ENCODE measurements around the gene SPEM3.
"Not testable (repeated sequence)": the region's sequence is repeated elsewhere in the genome, so short reads cannot be mapped to it uniquely, and the experiment has no call there.

The SPEM3 gene

GRCh38 chr17:7475764-7476422, 47.2 kb downstream of the SPEM3 start:
- DNase-seq = no peak

DNA sequence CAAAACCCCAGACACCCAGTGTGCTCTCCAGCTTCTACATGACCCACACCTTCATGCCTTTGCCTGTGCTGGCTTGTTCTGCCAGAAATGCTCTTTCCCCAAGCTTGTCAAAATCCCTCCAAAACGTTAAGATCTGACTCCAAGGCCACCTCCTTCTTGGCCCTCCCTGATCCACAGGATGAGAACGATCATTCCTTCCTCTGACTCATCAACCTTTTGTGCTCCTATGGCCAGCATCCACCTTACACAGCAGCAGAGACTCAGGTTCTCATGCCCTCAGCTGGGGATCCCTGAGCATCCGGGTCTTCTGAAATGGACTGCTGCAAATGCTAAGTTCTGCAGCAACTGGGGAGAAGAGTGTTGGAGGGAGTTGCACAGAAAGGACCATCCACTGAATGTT, 47.8 kb downstream of the SPEM3 start:
- no peak for DNase-seq

DNA sequence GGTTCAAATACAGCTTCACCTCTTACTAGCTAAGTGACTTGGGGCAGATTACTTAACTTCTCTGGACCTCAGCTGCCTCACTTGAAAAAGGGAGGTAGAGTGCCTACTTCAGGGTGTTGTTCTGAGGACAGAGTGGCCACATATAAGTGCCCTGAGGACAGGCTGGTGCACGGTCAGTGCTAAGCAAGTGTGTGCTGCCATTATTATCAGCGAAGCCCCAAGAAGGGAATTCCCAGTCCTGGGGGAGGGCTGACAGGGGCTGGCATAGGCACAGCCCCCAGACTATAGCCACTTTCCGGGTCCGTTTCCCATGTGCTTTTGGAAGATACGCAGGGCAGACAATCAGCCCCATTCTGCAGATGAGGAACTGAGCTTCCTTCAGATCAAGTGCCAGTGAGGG, 48.3 kb downstream of the SPEM3 start:
- no peak for DNase-seq

DNA sequence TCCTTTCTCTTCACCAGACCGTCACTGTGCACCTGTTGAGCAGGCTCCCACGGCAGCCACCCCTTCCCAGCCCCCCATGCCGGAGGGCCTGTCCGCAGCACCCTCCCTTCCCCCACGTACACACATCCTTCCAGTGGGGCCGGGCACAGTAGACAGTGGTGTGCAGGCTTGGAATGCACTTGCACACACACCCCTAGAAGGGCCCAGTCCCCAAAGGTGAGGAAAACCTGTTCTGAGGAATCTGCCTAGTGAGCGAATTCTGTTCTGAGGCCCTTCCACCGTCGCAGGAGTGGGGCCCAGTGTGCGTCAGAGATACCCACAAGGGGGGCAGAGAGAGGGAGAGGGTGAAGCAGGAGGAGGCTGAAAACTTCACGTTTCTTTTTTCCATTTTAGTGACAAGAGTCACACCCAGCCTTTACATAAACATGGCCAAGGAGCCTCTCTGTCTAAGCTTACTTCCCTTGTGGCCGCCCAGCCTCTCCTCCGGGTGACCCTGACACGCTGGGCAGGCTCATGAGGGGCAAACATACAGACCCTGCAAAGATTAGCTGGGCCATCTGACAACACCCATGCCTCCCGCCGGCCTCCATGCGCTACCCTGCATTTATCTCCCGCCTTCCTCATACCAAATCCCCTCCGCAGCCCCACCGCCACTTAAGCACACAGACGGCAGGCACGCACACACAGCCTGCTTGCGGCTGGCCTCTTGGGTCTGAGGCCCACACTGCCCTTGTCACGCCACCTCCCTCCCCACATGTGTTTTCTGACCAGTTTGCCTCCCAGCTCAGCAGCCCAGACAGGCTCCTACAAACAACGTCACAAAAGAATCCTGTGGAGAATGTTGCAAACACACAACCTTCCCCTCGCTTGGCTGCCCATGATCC, 49.0 kb downstream of the SPEM3 start:
- DNase-seq = peak; percentile 64

- peak; percentile 76 for DNase-seq
These were observed 49.9 kb downstream of the SPEM3 start for GRCh38 chr17:7478276-7479212.

GRCh38 chr17:7479213-7480088, 50.8 kb downstream of the SPEM3 start, which contains the start of gene ZBTB4:
TSS of gene ZBTB4 (minus strand) at chr17:7479631. CDS start at chr17:7466801, 12,830 bp downstream.
- DNase-seq = peak; percentile 82

GRCh38 chr17:7480089-7480384, 51.4 kb downstream of the SPEM3 start:
- peak; percentile 57 for DNase-seq

DNA sequence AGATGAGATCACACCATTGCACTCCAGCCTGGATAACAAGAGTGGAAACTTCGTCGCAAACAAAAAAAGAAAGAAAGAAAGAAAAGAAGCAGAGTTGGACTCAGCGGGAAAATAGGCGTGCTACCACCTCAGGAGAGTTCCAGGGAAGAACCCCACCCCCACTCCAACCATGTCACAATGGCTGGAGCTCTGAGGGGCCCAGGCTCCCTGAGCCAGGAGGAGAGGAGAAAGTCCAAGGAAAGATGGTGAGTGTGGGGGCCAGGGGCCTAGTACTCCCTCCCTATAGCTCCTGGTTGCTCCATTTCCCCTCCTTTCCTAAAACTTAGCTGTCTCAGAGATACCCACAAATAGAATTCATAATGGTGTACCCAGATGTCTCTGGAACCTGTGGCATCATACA, 52.6 kb downstream of the SPEM3 start, which contains the start of gene SLC35G6:
Gene SLC35G6, plus strand, starts transcription at position 172 of the 400 bp plus-strand sequence. Its CDS starts 71 bp downstream, at position 243.
- DNase-seq = not testable (repeated sequence)

GRCh38 chr17:7481842-7482741, 53.4 kb downstream of the SPEM3 start:
- not testable (repeated sequence) for DNase-seq

Data from right forelimb (tissue), 1 donor.